NCI-H526 treated with DMSO at 0.1 percent for 48 hours (cell line): ENCODE results near the gene LSAMP.

Experiments used
- DNase-seq: peaks from one replicate; lab custom pipeline; 2025; lab: John Stamatoyannopoulos, UW

LSAMP gene

DNA sequence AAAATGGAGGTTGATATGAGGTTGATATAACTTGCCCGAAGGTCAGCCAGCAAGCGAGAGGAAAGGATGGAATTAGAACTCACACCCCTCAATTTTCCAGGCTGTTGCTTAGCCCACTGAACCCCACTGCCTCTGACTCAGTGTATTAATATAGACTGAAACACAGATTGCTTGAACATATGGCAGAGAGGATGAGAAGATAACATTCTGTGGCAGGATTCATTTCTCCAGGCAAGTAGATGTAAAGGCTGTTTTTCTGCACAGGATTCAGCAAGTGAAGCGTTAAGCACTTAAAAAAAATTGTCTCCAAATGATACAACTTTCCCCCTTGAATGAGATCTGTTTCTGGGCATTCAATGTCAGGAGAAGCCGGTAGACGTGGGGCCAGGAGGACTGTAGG is 486.8 kb downstream of the LSAMP start:
- DNase-seq, result no peak

DNA sequence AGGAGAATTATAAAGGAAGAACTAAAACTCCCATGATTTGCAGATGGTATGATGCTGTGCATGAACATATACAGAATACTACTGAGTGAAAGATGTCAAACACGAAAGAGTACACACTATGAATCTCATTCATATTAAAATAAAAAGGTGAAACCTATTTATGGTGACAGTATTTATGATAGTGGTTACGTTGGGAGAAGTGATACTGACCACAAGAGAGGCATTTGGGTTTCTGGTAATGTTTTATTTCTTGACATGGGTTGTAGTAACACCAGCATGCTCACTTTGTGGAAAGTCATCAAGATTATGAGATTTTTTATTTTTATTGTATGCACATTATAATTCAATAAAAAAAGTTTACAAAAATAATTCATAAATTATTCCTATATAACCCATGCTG is 498.0 kb downstream of the LSAMP start:
- DNase-seq, result no peak

GRCh38 chr3:115943579-115943978 is 501.7 kb downstream of the LSAMP start:
- DNase-seq, result no peak

- no peak for DNase-seq
These were observed 508.2 kb downstream of the LSAMP start for GRCh38 chr3:115937054-115937453.

- DNase-seq, result no peak
These were observed 512.5 kb downstream of the LSAMP start for GRCh38 chr3:115932807-115933206.

- no peak for DNase-seq
These were observed 513.7 kb downstream of the LSAMP start for GRCh38 chr3:115931581-115931980.

DNA sequence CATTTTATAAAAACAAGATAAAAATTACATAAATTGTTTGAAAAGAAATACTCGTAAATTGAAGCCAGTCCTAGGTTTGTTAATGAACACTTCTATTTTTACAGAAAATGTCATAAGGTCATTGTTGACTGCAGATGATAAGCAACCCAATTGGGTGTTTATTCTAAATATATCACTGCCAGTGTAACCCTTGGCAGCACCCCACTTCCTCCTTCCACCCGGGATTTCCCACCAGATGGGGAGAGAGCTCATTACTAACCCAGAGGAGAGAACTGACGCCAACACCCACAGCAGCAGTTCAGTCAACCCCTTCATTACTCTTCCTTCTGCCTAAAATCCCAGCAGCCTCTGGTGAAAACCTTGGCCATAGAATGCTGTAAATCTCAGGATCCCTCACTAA is 514.4 kb downstream of the LSAMP start:
- no peak for DNase-seq

DNA sequence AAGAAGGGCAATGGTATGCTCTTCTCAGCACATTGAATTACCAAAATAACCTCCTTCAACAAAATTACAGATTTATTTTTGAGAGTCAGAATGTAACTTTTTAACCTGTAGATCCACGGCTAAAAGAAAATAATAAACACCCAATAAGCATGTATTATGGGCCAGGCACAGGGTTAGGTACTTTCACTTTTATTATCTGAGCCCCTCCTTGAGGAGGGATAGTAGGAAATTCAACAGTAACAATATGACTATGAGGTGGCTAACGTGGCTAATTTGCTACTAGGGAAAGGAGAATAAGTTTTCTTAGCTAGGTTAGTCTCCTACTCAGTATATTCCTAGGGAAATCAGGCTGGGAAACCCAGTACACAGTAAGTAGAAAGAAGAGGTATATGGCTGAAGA is 515.1 kb downstream of the LSAMP start:
- DNase-seq, result no peak

DNA sequence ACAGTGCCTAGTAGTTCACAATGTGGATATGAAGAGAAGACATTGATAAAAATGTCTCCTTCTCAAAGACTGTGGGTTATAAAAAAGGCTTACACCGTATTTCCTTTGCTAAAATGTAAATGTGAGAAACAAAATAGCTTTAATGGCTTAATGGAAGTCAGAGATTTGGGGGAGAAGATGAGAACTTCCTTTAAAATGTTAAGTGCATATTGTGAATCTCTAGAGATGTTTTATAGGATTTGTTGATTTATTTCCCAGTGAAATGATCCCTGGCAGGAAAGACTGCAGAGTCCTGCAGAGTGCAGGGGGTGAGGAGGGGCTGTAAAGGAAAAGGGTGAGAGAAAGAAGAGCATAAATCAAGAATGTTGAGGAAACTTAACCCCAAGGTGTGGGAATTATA is 516.9 kb downstream of the LSAMP start:
- DNase-seq, result no peak

DNA sequence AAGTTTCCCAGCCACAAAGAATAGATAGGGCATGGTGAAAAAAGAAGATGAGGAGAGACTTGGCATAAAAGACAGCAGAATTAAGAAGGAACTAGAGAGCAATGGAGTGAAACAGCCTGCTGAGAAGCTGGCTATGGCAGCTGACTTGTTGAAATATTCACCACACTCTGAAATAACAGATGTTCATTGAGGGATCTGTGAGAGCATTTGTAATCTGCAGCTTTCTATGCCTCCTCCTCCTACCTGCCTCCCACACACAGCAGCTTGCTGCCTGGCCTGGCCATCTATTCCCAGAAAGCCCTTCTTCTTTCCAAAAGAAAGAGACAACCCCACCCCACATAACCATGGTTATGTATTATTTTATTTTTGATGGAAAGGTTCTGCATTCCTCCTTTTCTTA is 518.1 kb downstream of the LSAMP start:
- no peak for DNase-seq

DNA sequence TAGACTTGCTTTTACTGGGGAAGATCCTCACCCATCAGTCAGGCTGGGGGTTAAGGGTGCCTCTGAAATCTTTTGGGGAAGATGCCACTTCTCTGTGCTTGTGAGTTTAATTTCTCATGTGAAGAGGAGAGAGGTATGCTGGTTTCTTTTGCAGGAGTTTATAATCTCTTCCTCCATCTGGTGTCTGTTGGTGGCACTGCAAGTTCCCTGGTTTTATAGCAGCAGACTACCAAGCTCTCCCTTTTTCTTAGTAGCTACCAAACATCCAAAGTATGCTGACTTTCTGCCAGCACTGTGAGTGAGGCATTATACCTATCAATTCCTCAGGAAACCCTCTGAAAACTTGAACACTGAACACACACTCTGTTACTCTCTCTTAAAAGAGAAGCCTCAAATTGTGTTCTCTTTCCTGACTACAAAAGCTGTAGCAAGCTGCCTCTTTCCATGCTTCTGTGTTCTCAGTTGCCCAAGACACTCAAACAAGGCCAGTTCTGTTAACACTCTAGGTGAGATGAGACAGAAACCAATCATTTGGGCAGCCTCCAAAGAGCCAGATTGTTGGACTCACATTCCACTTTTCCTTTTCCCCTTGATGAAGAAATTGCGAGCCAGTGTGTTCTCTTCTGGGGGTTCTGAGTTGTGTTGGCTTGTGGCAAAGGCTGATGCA is 522.5 kb downstream of the LSAMP start:
- DNase-seq, result peak; percentile 25

- DNase-seq, result no peak
These were observed 523.6 kb downstream of the LSAMP start for GRCh38 chr3:115921711-115922110.

DNA sequence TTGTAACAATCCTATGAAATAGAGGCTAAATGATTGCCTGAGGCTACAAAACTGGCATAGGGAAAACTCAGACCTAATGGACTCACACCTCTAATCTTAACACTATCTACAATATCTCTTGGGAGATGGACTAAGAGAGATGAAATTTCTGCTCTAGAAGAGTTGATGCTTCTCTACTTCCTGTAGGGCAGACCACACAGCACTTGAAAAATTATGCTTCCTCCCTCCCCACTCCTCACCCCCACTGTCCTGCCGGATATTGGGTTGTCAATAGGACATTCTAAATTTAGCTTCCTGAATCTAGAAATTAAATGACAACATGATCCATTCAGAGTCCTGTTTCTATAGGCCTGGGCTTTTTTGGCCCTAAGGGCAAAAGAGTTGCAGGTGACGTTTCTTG is 526.4 kb downstream of the LSAMP start:
- no peak for DNase-seq

- no peak for DNase-seq
These were observed 528.4 kb downstream of the LSAMP start for GRCh38 chr3:115916866-115917265.

- no peak for DNase-seq
These were observed 530.2 kb downstream of the LSAMP start for GRCh38 chr3:115915061-115915460.

DNA sequence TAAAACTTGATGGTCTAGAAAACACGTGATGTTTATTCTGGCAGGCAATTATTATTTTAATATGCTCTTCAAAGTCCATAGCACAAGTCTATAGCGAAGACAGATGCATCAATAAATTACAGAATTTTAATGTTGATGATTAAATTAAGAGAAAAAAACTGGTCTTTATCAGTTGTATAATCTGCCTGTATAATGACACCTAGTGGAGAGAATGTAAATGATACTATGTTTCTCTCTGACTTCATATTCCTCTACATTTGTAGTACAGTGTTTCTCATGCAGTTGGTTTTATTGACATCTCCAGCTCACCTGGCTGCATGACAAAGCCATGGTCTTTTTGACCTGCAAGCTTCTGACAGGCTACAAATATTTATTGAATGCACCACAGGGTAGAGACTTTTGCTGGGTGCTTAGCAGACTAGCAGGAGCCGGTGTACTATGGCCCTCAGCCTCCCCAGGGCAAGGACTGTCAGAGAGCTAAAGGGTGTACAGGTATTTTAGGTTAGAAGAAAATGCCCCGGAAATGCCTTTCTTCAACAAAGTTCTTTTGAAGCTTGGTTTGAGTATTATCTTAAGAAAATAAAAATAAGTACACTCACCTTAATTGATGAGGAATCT is 532.1 kb downstream of the LSAMP start:
- DNase-seq, result no peak

DNA sequence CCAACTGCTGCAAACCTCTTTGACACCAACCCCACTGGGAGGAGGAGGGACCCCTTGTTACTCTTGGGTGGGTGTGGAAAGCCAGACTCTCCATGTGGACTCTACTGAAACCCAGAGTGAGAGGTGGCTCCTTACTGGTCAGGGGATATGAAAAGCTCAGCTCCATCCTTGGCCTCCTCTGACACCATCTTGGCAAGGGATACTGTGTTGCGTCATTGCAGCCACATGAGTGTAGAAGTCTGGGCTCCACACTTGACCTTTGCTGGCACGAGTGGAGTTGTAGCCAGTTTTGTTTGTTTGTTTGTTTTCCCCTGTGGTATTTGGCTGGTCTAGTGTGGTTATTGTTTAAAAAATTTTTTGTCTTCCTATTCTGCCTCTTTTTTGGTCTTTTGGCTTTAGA is 532.9 kb downstream of the LSAMP start:
- no peak for DNase-seq

DNA sequence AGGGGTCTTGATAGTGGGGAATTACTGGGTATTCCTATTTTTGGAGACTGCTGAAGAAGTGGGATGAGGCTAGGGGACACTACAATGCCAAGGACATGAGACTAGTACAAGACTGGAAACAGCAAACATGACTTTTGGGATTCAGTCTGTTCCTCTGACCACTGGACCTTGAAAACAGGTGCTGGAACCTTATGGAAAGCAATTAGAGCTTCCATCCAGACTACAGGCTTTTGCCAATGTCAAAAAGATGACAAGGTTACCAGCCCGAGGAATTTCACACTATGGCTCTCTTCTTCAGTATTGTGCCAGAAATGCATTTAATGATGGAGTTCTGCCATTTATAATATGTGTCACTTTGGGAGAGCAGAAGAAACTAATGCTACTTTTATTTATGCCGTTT is 539.4 kb downstream of the LSAMP start:
- no peak for DNase-seq

DNA sequence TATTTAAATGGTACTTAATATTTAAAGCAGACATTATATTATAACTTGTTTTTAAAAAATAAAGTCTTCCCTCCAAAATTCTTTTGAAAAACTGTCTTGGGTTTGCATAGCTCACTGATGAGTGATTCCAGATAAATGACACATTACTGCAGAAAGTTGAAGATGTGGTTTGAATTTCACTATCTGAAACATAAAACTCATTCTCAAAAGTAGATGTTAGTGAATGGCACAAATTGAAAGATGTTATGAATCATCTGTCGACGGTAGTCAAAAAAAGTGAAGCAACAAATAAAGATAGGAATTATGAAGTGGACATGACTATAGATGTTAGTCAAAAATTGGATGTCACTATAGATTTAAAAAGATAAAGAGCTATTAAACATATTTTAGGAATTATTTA is 541.4 kb downstream of the LSAMP start:
- DNase-seq, result no peak

DNA sequence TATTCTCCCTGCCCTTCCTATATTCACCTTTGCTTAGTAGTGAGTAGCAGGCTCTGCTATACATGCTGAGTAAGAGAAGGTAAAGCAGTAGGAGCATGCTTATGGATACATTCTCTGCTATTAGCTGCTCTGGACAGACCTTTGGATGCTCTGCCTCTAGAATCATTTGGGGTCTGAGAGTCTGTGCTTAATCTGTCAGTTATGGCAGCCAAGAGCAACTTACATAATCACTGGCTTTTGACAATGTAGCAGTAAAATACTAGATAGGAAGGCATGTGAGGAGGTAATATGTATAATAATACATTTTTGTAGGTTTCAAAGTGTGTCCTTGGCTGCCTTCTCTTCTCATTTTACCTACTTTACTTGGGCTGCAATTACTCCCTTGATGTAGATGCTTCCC is 544.3 kb downstream of the LSAMP start:
- no peak for DNase-seq

DNA sequence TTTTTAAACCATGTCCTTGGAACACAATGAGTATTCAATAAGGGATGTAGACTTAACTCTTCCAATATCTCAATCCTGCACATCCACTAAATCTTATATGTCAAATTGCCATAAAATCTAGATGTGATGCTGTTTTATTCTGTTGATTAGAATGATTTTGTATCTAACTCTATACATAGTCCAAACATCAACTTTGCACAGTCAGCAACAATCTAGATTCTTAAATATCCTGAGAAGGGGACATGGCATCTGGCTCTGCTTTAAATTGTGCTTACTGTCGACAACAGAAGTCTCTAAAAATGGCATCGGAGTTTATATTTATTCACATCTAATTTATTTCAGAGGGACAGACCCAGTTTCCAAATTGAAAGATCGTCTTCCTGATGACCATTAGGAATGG is 545.8 kb downstream of the LSAMP start:
- DNase-seq, result no peak

DNA sequence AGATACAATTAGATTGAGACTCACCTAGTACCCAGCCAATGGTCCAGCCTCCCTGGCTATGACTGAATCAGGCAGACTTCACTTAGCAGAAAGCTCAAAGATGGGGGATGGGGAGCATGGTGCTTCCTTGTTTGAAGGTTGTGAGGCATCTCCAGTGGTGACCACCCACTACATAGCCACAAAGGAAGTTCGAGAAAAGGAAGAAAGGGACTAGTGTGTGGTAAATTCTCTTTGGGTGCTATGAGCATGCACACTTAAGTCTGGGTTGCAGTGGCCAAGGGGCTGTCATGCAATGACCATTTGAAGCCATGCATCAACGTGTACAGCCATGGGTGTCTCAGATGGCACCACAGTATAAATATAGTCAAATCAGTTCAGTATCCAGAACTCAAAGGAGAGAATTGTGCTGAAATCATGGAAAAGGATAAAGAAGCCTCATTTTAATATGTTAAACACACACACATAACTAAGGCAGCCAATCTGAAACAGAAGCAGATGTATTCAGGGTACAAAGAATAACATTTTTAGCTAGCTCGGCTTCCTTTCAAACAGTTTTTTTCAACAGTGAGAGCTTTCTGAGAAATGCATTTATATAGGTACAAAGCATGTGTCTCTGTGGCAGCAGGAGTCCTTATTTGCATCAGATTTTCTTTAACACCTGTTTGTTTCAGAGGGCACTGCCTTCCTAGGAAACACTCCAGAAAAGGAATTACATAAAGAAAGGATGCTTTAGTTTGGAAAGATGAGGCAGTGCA is 546.5 kb downstream of the LSAMP start:
- DNase-seq, result peak; percentile 72

DNA sequence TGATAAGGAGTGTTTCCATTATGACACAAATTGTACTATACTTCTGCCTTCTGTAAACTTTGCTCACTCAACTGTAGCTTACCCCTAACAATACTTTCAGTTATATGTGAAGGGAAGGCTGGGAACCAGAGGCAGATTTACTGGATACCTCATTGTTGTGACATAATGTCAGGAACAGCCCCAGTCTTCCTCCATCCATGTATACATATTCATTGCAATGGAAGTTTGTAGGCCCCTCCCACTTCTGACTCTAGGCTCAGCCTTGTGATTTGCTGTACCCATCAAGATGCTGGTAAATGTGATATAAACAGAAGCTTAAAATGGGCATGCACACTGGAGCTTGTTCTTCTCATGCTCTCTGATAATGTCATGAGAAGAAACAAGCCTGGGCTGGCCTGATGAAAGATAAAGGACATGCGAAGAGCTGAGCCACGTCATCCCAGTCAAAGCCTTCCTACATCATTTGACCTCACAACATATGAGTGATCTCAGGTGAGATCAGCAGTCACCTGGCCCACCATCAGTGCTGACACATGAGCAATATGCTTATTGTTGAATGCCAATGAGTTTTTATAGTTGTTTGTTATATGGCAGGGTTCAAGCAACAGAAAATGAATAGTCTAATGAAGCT is 554.2 kb downstream of the LSAMP start:
- no peak for DNase-seq
